Fibroblast of pulmonary artery (primary cell): ENCODE data around the gene SHROOM3.

Experiments used
- DNase-seq: peaks from one replicate; pipeline ENCODE4 v3.0.0-alpha.2; 2010; ENCODE audit warnings: low read depth
- H3K4me3 ChIP-seq: replicated peaks from 2 replicates; pipeline ENCODE4 v1.5.1; 2011; ENCODE audit warnings: low read depth, mild to moderate bottlenecking, control low read depth, low read length, moderate library complexity
- CTCF ChIP-seq: IDR thresholded peaks from 2 replicates; pipeline ENCODE4 v1.5.1; 2011; ENCODE audit warnings: mild to moderate bottlenecking, control low read depth, low read length, inconsistent platforms; ENCODE audit errors: missing control alignments

The SHROOM3 gene

GRCh38 chr4:76610751-76611547 lies 175.9 kb downstream of the SHROOM3 start:
- TF ChIP-seq CTCF, result no peak
- DNase-seq, result peak; percentile 56
- no peak overlapping the region for H3K4me3 ChIP-seq

DNA sequence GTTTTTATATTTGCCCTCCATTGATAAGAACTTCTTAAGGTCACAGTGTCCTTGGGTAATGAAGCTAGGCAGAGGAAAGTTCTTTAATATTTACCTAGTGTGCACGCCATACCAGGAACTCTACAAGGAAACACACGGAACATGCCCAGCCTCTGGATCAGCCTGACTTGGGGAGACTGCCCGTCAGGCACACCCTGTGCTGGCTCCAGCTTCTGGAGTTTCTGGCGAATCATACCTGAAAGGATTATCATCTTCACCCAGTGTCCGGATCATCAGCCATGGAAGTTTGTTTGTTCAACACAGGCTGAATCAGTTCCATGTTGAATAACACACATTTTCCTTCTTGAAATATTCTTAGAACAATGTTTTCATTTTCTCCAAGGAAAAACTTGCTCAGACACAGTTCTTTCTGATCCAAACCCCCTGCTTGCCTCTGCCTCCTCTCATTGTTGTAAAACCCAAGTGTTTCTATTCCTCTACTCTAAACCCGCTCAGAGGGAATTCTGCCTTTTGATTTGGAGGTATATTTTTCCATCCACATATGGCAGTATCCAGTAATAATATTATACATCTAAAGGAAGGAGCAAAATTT lies 176.7 kb downstream of the SHROOM3 start:
- DNase-seq, result no peak
- no peak for TF ChIP-seq CTCF
- no peak overlapping the region for H3K4me3 ChIP-seq

GRCh38 chr4:76614589-76614988 lies 179.6 kb downstream of the SHROOM3 start:
- no peak for TF ChIP-seq CTCF
- H3K4me3 ChIP-seq, result no peak overlapping the region
- no peak for DNase-seq

DNA sequence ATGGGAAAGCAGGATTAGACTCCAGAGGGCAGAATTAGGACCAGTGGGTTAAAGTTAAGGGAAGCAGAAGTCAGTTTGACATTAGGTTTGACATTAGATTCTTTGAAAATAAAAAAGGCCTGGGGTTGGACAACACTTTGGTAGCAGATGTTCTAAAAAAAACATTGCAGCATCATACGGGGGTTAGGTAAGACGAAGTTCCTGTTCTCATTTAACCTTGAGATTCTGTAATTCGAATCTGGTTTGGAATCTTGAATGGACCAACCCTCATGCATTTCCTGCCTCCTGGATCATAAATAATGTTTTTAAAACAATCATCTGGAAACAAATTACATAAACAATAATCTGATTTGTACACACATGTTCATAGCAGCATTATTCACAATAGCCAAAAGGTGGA lies 181.0 kb downstream of the SHROOM3 start:
- no peak for DNase-seq
- no peak overlapping the region for H3K4me3 ChIP-seq
- no peak for TF ChIP-seq CTCF

GRCh38 chr4:76616526-76616925 lies 181.5 kb downstream of the SHROOM3 start:
- no peak overlapping the region for H3K4me3 ChIP-seq
- no peak for DNase-seq
- no peak for TF ChIP-seq CTCF

DNA sequence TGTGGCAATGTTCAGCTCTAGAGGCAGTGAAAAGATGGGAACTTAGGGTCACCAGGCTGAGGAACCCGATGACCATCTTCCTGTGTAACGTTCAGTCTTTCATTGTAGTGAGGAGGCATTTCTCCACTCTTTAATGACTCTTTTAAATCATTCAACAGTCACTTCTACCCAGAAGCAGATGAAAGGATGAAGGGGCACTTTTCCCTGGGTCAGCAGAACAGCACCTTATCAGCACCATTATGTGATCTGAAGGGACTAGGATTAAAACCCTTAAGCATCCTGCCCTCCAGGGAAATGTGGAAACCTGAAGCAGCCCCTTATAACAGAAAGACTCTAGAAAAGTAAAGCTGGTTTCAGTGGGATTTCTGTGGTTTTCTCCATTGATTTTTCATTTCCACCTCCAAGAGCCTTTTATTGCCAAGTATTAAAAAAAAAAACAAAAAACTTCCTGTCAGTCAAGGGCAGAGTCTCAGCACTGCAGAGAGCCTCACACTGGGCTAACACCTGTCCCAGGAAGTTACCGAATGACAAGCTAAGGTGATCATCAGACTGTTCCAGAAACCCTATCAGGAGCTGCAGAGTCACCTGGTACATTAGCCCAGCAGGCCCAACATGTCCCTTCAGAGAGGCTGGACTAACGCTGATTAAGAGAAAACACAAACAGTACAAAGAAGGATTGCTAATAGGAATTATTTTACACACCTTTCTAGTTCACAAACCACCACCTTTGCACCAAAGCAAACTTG lies 185.9 kb downstream of the SHROOM3 start:
- TF ChIP-seq CTCF, result no peak
- no peak overlapping the region for H3K4me3 ChIP-seq
- no peak for DNase-seq
